Activated CD4-positive, alpha-beta T cell treated with anti-CD3 and anti-CD28 coated beads, Interleukin-2, Interleukin-4, amounts not matched to agents 100 ng/mL and 50 ng/mL, durations not matched to agents 16 hours and 8 hours (primary cell): ENCODE measurements around the gene SRCIN1.
"Not testable (repeated sequence)": the region's sequence is repeated elsewhere in the genome, so short reads cannot be mapped to it uniquely, and the experiment has no call there.

Experiments used
- DNase-seq: peaks from one replicate; pipeline ENCODE4 v3.0.0-alpha.2; 2020; ENCODE audit warnings: low spot score

SRCIN1 gene

DNA sequence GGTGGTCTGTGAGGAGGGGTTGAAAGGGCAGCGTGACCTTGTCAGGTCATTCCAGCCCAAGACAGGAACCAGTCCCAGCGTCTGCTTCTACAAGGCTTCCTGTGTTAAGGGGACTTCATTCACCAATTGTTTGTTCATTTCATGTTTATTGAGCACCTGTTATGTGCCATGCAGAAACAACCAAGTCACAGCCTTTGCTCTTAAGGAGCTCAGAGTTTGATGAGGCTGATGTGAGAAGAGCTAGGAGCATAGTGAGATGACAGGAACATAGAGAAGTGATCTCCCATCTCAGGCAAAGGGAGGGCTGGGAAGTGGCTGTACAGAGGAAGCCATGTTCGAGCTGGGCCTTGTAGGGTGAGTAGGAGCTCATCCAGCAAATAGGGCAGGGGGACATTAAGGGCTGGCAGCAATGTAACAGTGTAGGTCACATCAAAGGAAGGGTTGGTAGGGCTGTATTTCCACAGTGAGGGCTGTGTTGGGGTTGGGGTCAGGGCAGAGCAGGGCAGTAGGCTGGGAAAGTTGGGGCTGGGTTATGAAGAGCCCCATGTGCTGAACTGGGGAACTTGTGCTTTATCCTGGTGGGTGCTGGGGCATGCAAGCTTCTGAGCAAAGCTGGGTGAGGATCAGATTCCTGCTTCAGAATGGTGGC lies 97.7 kb downstream of the SRCIN1 start:
- DNase-seq = no peak

DNA sequence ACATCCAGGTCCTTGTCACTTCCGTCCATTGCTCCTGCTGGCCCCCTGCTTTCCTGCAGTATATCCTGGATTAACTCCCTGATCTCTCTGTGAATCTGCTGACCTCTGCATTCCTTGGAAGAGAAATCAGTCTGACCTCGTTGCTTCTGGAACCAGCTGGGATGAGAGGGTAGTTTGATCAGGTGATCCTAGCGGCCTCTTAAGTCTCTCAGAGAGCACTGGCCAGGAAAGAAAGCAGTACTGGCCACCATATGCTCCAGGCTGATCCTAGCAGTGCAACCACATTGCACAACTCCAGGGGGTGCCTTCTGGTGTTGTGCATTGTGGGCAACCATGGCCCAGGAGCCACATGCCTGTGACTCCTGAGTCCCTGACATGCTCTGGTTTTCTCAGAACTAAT lies 98.3 kb downstream of the SRCIN1 start:
- no peak for DNase-seq

- no peak for DNase-seq
Observed at GRCh38 chr17:38504216-38504615, 101.5 kb downstream of the SRCIN1 start.

GRCh38 chr17:38503286-38503913 lies 102.4 kb downstream of the SRCIN1 start:
- DNase-seq = not testable (repeated sequence)

DNA sequence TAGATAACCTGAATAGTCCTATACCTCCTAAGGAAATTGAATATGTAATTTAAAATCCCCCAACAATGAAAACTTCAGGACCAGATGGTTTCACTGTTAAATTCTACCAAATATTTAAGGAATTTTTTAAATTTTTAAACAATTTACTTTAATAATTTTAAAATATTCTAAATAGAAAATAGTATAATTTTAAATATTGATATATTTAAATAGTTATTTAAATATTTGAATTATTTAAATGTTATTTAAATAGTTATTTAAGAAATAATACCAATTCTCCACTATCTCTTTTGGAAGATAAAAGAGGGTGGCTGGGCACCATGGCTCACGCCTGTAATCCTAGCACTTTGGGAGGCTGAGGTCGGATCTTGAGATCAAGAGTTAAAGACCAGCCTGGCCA lies 104.0 kb downstream of the SRCIN1 start:
- not testable (repeated sequence) for DNase-seq

DNA sequence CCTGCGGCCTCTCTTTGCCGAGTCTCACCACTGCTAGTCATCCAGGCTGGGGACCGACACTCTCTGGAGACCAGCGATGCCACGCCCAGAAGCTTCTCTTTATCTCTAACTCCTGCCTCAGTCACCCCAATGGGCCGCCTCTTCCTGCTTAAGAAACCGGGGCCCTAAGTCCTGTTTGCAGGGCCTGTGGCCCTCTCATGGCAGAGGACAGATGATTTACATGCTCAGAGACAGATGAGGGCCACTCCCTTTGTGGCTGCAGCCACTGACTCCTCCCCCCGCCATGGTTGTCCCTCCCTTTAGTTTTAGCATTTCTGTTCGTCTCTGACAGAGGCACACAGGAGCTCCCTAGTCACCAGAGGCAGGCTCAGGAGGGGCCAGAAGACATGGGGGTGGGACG lies 106.5 kb downstream of the SRCIN1 start:
- DNase-seq = not testable (repeated sequence)

DNA sequence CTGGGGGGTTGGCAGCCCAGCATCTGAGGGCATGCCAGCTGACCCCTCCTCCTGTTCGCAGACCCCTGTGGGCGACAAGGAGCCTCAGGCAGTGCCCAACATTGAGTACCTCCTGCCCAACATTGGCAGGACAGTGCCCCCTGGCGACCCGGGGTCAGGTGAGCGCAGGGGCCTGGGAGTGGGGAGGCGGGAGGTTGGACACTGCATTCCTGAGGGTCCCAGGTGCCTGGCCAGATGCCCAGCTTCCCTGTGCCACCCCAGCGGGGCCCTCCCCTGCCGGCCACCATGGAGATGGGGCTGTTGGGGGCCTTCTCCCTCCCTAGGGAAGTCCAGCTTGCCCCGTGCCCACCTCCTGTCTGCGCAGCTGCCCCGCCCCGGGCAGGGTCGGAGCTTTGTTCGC lies 107.4 kb downstream of the SRCIN1 start:
- DNase-seq = no peak

DNA sequence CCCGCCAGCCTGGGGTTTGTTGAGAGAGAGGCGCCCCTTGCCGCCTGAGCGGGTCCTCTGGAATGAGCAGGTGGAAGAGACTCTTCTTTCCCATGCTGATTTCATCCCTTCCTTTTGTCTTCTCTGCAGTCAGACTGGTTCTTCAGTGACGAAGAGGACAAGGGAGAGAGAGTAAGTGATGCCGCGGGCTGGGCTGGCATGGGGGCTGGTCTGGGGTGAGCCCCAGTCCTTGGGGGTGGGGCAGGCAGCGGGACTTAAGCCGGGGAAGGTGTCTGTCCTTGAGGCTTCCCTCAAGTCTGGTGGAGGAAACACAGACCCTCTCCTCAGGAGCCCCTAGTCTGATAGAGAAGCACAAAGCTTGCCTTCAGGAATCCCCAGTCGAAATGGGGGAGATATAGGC lies 108.1 kb downstream of the SRCIN1 start:
- DNase-seq = not testable (repeated sequence)

GRCh38 chr17:38494152-38494551 lies 111.6 kb downstream of the SRCIN1 start:
- not testable (repeated sequence) for DNase-seq

GRCh38 chr17:38492067-38493040 lies 113.4 kb downstream of the SRCIN1 start:
- DNase-seq = peak; percentile 92

- DNase-seq = not testable (repeated sequence)
Observed at GRCh38 chr17:38491346-38492066, 114.2 kb downstream of the SRCIN1 start.

GRCh38 chr17:38489774-38490173 lies 116.0 kb downstream of the SRCIN1 start:
- DNase-seq = not testable (repeated sequence)

GRCh38 chr17:38485681-38486298 lies 120.0 kb downstream of the SRCIN1 start:
- DNase-seq = peak; percentile 42

GRCh38 chr17:38485146-38485468 lies 120.6 kb downstream of the SRCIN1 start:
- no peak for DNase-seq

DNA sequence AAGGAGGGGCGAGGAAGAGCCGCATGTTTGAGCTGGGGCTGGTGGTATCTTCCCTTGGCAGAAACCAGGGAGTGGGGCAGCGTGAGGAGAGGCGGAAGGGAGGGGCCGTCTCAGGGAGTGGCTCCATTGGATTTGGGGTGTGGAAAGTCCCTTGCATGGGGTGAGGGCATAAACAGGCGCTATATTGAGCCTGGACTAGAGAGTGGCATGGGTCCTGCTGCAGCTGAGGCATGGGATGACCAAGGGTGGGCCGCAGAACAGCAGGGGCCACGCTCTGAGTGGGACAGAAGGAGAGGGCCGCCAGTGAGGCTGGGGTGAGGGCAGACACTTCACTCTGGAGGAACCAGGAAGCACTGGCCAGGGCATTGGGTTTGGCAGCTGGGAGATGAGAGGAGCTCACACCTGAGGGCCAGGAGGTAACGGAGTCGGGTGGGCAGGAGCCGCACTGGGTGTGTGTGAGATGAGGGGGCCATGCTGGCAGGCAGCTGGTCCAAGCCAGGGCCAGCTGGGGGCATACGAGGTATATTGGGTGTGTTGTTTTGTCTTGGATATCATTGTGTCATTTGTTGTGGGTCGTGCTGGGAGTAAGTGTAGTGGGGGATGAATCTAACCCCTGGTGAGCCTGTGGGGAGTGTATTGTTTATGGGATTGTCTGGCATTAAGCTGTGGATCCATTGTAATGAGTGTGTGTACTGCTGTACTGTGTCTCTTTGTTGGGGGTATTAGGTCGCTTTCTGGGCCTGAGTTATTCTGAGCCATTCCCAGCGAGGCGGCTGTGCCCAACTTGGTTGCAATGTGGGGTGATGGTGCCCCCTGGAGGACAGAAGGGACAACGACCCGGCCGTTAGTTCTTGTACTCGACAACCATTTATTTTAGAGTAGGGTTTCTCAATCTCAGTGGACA lies 121.3 kb downstream of the SRCIN1 start:
- DNase-seq = peak; percentile 69

- not testable (repeated sequence) for DNase-seq
Observed at GRCh38 chr17:38482700-38483043, 123.1 kb downstream of the SRCIN1 start.

DNA sequence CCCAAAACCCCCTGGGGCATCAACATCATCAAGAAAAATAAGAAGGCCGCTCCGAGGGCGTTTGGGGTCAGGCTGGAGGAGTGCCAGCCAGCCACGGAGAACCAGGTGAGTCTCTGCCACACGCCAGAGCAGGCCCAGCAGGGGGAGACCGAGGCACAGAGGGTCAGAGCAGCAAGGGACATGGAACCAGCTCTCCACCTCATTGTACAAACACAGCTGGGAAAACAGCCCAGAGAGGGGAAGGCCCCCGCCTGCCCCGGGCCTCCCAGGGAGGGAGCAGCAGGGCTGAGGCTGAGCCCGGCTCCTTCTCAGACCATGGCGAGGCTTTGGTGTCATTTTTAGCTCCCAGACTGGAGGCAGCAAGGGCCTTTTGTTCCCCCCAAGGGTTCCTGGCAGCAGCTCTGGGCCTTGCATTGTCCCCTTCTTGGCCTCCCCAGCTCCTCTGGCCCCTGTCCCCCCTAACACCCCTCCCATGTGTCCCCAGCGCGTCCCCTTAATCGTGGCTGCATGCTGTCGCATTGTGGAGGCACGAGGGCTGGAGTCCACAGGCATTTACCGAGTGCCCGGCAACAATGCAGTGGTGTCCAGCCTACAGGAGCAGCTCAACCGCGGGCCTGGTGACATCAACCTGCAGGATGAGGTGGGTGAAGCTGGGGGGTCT lies 123.6 kb downstream of the SRCIN1 start:
- DNase-seq = not testable (repeated sequence)
